ENCODE results near the gene GCDH.

Gene GCDH

GRCh38 chr19:12943437-12944044 lies 52.6 kb downstream of the GCDH start:
- Mint-ChIP-seq H3K36me3 (ENCODE audit: low read depth) (peaks cover 72% of the 10 kb centered on the region), H3K27me3 (ENCODE audit: low read depth) (peaks cover 4% of the 10 kb centered on the region), H3K4me3 (peak overlapping the region; percentile 62 to 66 (median 62)), H3K27ac (peak overlapping the region; percentile 44 to 58 (median 51)), H3K4me1 (peaks cover 34% of the 10 kb centered on the region), H3K9me3 (no peaks in the 10 kb centered on the region)
- TF ChIP-seq CTCF (IDR thresholded peaks at IDR 0.05; ENCODE audit: unreplicated experiment in 3 of 3), result no peak

- Mint-ChIP-seq H3K27me3 (ENCODE audit: low read depth) (peaks cover 4% of the 10 kb centered on the region), H3K36me3 (ENCODE audit: low read depth) (peaks cover 67% of the 10 kb centered on the region), H3K4me3 (peak overlapping the region; percentile 65 to 93 (median 92)), H3K27ac (peak overlapping the region in 1 of 3 experiments; percentile 71), H3K9me3 (no peaks in the 10 kb centered on the region), H3K4me1 (peaks cover 30% of the 10 kb centered on the region)
- TF ChIP-seq CTCF (IDR thresholded peaks at IDR 0.05; ENCODE audit: unreplicated experiment in 3 of 3), result no peak
Measured at GRCh38 chr19:12944104-12944674, 53.2 kb downstream of the GCDH start.

- Mint-ChIP-seq H3K27ac (peak within 1 kb of the TSS; percentile 82 to 97 (median 94)), H3K36me3 (ENCODE audit: low read depth) (peaks cover 66% of the 10 kb centered on the region), H3K9me3 (no peaks in the 10 kb centered on the region), H3K27me3 (ENCODE audit: low read depth) (peaks cover 4% of the 10 kb centered on the region), H3K4me1 (peaks cover 17% of the 10 kb centered on the region), H3K4me3 (peak within 1 kb of the TSS; percentile 93 to 95 (median 95))
- no peak for TF ChIP-seq CTCF (IDR thresholded peaks at IDR 0.05; ENCODE audit: unreplicated experiment in 3 of 3)
Measured at GRCh38 chr19:12945479-12946091, 54.6 kb downstream of the GCDH start, which contains the start of gene RAD23A. RAD23A (plus strand) TSS chr19:12945862; CDS start chr19:12945949, 87 bp downstream.

- H3K36me3 Mint-ChIP-seq (ENCODE audit: low read depth), result peaks cover 67% of the 10 kb centered on the region
- H3K27me3 Mint-ChIP-seq (ENCODE audit: low read depth), result peaks cover 4% of the 10 kb centered on the region
- peak overlapping the region; percentile 93 to 95 (median 95) for H3K4me3 Mint-ChIP-seq
- no peak for TF ChIP-seq CTCF (IDR thresholded peaks at IDR 0.05; ENCODE audit: unreplicated experiment in 3 of 3)
- H3K27ac Mint-ChIP-seq, result peak overlapping the region; percentile 82 to 97 (median 94)
- H3K4me1 Mint-ChIP-seq, result peaks cover 13% of the 10 kb centered on the region
- no peaks in the 10 kb centered on the region for H3K9me3 Mint-ChIP-seq
Measured at GRCh38 chr19:12946092-12946721, 55.2 kb downstream of the GCDH start.

- H3K27me3 Mint-ChIP-seq (ENCODE audit: low read depth), result peaks cover 4% of the 10 kb centered on the region
- no peak for TF ChIP-seq CTCF (IDR thresholded peaks at IDR 0.05; ENCODE audit: unreplicated experiment in 3 of 3)
- peak overlapping the region; percentile 93 to 95 (median 95) for H3K4me3 Mint-ChIP-seq
- H3K36me3 Mint-ChIP-seq (ENCODE audit: low read depth), result peaks cover 67% of the 10 kb centered on the region
- H3K4me1 Mint-ChIP-seq, result peaks cover 13% of the 10 kb centered on the region
- H3K9me3 Mint-ChIP-seq, result no peaks in the 10 kb centered on the region
- H3K27ac Mint-ChIP-seq, result peak overlapping the region; percentile 82 to 97 (median 94)
Measured at GRCh38 chr19:12946731-12947496, 56.0 kb downstream of the GCDH start.
